Osteocyte (in vitro differentiated cells): ENCODE results near the gene OOSP4A. TPM values are rescaled to one million over a fixed set of nuclear protein-coding genes. Genes with fewer than 3 reads are reported as not detected.

Experiments
- DNase-seq: peaks from one replicate; pipeline ENCODE4 v3.0.0; 2021; ENCODE audit warnings: mixed read lengths; ENCODE audit not compliant: unreplicated experiment; ENCODE audit errors: extremely low spot score
- H3K27ac Mint-ChIP-seq: one replicate; pipeline ENCODE4 v1.8.0; 2021; ENCODE audit warnings: mild to moderate bottlenecking, mixed read lengths; ENCODE audit not compliant: unreplicated experiment
- H3K27me3 Mint-ChIP-seq: one replicate; pipeline ENCODE4 v1.8.0; 2021; ENCODE audit warnings: mixed read lengths; ENCODE audit not compliant: unreplicated experiment
- H3K36me3 Mint-ChIP-seq: one replicate; pipeline ENCODE4 v1.8.0; 2021; ENCODE audit warnings: mixed read lengths; ENCODE audit not compliant: unreplicated experiment
- H3K4me1 Mint-ChIP-seq: one replicate; pipeline ENCODE4 v1.8.0; 2021; ENCODE audit warnings: mixed read lengths; ENCODE audit not compliant: unreplicated experiment
- H3K4me3 Mint-ChIP-seq: one replicate; pipeline ENCODE4 v1.8.0; 2021; ENCODE audit warnings: mild to moderate bottlenecking, moderate library complexity, mixed read lengths; ENCODE audit not compliant: unreplicated experiment
- H3K9me3 Mint-ChIP-seq: one replicate; pipeline ENCODE4 v1.8.0; 2021; ENCODE audit warnings: mixed read lengths; ENCODE audit not compliant: unreplicated experiment
- total RNA-seq: library from RNA; stranded (reverse); gene quantifications from 2 replicates; pipeline ENCODE4 v1.2.1, GENCODE V29; 2021
- TF ChIP-seq, protein P1 (sequence below): fragments of 200-600 bp; sonication (generic); IDR thresholded peaks from 2 replicates; pipeline ENCODE4 v1.5.0; 2021; ENCODE audit warnings: antibody characterized with exemption, mild to moderate bottlenecking, moderate library complexity

OOSP4A gene
- total RNA-seq, 1 donor from 2014 or later = not detected

DNA sequence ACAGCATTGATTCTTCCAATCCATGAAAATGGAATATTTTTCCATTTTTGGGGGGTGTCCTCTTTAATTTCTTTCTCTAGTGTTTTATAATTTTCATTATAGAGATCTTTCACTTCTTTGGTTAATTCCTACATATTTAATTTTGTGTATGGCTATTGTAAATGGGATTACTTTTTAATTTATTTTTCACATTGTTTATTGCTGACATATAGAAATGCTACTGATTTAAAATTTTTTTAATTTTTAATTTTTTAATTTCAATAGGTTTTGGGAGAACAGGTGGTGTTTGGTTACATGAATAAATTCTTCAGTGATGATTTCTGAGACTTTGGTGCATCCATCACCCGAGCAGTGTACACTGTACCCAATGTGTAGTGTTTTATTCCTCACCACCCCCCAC lies 26.6 kb downstream of the OOSP4A start:
- no peak for DNase-seq
- Mint-ChIP-seq H3K27me3 (no peaks in the 10 kb centered on the region), H3K27ac (no peak overlapping the region), H3K4me1 (no peaks in the 10 kb centered on the region), H3K4me3 (no peak overlapping the region), H3K9me3 (peaks cover 19% of the 10 kb centered on the region), H3K36me3 (no peaks in the 10 kb centered on the region)
- TF ChIP-seq, protein P1, sequence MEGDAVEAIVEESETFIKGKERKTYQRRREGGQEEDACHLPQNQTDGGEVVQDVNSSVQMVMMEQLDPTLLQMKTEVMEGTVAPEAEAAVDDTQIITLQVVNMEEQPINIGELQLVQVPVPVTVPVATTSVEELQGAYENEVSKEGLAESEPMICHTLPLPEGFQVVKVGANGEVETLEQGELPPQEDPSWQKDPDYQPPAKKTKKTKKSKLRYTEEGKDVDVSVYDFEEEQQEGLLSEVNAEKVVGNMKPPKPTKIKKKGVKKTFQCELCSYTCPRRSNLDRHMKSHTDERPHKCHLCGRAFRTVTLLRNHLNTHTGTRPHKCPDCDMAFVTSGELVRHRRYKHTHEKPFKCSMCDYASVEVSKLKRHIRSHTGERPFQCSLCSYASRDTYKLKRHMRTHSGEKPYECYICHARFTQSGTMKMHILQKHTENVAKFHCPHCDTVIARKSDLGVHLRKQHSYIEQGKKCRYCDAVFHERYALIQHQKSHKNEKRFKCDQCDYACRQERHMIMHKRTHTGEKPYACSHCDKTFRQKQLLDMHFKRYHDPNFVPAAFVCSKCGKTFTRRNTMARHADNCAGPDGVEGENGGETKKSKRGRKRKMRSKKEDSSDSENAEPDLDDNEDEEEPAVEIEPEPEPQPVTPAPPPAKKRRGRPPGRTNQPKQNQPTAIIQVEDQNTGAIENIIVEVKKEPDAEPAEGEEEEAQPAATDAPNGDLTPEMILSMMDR = no peak

DNA sequence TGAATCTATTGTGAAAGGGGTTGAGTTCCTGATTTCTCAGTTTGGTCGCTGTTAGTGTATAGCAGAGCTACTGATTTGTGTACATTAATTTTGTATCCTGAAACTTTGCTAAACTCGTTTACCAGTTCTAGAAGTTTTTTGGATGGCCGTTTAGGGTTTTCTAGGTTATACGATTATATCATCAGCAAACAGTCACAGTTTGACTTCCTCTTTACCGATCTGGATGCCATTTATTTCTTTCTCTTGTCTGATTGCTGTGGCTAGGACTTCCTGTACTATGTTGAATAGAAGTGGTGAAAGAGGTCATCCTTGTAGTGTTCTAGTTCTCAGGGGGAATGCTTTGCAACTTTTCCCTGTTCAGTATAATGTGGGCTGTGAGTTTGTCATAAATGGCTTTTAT lies 28.6 kb downstream of the OOSP4A start:
- H3K27ac Mint-ChIP-seq = no peak overlapping the region
- H3K4me3 Mint-ChIP-seq = no peak overlapping the region
- H3K27me3 Mint-ChIP-seq = no peaks in the 10 kb centered on the region
- TF ChIP-seq, protein P1 = no peak
- DNase-seq = no peak
- H3K4me1 Mint-ChIP-seq = no peaks in the 10 kb centered on the region
- H3K9me3 Mint-ChIP-seq = peaks cover 19% of the 10 kb centered on the region
- H3K36me3 Mint-ChIP-seq = no peaks in the 10 kb centered on the region

DNA sequence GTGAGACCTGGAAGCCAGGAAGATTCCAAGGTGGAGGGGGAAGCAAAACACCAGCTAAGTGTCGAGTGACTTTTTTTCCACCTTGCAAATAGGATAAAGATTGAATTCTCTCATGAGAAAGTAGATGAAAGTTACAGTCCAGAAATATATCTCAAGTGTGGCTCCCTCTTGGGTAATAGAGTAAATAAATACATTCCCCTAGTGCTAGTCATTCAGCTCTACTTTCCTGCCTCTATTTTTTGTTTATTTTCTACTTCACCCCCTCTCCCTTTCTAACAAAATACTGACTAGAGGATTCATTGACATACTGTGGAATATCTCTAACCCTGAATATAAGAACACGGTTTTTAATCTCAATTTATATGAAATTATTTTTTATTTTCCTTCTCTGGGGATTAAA lies 34.0 kb downstream of the OOSP4A start:
- Mint-ChIP-seq H3K27me3 (peaks cover 4% of the 10 kb centered on the region), H3K36me3 (no peaks in the 10 kb centered on the region), H3K9me3 (no peaks in the 10 kb centered on the region), H3K27ac (no peak overlapping the region), H3K4me3 (no peak overlapping the region), H3K4me1 (no peaks in the 10 kb centered on the region)
- TF ChIP-seq, protein P1 = no peak
- no peak for DNase-seq

DNA sequence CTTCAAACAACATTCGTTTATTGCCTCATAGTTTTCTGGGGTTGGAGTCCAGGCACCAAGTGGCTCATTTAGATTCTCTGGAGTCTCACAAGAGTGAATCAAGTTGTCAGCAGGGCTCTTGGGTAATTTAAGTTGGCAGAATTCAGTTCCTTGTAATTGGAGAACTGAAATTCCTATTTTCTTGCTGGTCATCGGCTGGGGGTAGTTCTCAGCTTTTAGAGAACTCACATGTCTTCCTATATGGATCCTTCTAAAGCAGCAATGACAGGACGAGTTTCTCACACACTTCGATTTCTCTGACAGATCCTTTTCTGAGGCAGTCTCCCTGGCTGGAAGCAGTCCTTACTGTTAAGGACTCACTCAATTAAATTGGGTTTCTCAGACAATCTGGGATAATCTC lies 35.9 kb downstream of the OOSP4A start:
- DNase-seq = no peak
- Mint-ChIP-seq H3K27ac (no peak overlapping the region), H3K36me3 (no peaks in the 10 kb centered on the region), H3K4me1 (no peaks in the 10 kb centered on the region), H3K9me3 (no peaks in the 10 kb centered on the region), H3K4me3 (no peak overlapping the region), H3K27me3 (peaks cover 4% of the 10 kb centered on the region)
- TF ChIP-seq, protein P1 = no peak

DNA sequence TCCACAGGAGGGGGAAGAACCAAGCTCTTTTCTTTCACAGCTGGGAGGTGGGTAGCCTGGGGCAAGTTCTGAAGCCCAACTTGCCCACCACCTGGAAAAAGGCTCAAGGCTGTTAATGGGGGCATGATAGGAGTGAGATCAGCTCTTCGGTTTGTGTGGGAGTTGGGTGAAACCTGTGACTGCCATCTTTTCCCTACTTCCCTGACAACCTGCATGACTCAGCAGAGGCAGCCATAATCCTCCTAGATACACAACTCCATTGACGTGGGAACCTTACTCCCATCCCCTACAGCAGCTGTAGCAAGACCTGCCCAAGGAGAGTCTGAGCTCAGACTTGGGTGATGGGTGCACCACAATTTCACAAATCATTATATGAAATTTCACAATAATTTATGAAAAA lies 39.9 kb downstream of the OOSP4A start:
- no peaks in the 10 kb centered on the region for H3K36me3 Mint-ChIP-seq
- no peak overlapping the region for H3K27ac Mint-ChIP-seq
- H3K27me3 Mint-ChIP-seq = peaks cover 5% of the 10 kb centered on the region
- no peaks in the 10 kb centered on the region for H3K4me1 Mint-ChIP-seq
- TF ChIP-seq, protein P1 = no peak
- no peak for DNase-seq
- H3K9me3 Mint-ChIP-seq = no peaks in the 10 kb centered on the region
- no peak overlapping the region for H3K4me3 Mint-ChIP-seq
